Ramos (cell line): ENCODE results near the gene CHCHD3.

ENCODE experiments used
- in situ Hi-C: fragments of 300-500 bp; cut with MboI; formaldehyde crosslinking; loops from one replicate; pipeline ENCODE4 v1.14.3; 2022; ENCODE audit warnings: low sequenced_read_pairs; ENCODE audit not compliant: unreplicated experiment

Gene CHCHD3

DNA sequence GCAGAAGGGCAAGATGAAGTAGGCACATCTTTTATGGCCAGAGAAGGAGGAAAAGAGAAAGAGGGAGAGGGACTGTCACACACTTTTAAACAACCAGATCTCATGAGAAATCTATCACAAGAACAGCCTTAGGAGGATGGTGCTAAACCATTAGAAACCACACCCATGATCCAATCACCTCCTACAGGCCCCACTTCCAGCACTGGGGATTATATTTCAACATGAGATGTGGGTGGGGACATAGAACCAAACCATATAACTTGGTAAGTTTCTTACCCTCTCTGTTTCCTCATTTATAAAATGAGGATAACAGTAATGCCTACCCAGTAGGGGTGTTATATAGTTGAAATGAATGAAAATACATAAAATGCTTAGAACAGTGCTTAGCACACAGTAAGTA lies 66.0 kb downstream of the CHCHD3 start:
- in situ Hi-C loops: no loop called here

GRCh38 chr7:133011746-133012145 lies 70.1 kb downstream of the CHCHD3 start:
- in situ Hi-C loops: no loop called here

- in situ Hi-C loops: no loop called here
Measured at GRCh38 chr7:133009426-133010252, 72.3 kb downstream of the CHCHD3 start.

GRCh38 chr7:133007961-133008360 lies 73.9 kb downstream of the CHCHD3 start:
- in situ Hi-C loops: no loop called here

DNA sequence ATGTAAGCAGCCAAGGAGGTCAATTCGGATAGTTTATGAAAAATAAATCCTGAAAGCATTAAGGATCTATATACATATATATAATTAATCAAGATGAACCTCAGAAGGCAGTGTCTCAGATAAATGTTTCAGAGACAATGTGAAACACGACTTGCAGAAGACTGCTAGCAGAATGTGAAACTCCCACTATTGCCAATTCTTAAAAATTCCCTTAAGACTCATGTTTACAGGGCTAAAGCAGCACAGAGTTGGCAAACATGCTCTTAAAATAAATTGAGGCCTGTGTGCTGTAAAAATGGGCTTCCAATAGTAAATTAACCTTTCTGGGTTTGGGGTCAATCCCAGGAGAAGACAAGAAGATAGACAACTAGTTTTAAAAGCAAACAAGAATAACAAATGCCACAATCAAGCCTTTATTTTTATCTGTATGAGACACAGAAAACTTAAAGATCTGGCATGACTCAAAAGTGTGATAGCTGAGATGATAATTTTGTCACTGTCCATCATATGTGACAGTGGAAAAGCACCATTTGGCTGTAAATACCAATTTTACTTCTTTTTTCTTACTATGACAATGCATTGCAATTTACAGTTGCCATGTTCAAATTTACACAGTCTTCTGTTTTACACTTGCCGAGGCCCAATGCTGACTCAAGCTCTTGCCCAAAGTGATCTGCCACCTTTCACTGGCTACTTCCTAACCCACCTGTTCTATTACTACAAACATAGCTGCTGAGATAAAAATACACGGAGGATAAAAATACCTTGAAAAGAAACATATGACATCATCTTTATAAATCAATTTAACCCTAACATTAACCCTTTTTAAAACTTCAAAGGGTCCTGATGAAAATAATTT lies 78.6 kb downstream of the CHCHD3 start:
- in situ Hi-C loops: no loop called here

DNA sequence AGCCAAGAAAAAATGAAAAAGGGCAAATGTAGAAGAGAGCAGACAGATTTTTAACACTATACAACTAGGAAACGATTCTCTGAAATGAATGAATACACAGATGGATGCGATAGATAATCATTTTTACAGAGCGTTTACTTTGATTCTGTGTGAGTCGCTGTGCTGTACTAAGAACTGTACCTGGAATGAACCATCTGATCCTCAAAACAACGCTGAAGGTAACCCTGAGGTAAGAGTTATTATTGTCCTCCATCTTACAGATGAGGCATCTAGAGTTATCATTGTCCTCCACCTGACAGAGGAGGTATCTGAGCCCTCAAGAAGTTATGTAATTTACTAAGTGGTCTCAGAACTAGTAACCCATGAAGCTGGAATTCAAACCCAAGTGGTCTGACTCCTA lies 80.2 kb downstream of the CHCHD3 start:
- in situ Hi-C loops: no loop called here

- in situ Hi-C loops: no loop called here
Measured at GRCh38 chr7:132999845-133000244, 82.0 kb downstream of the CHCHD3 start.

DNA sequence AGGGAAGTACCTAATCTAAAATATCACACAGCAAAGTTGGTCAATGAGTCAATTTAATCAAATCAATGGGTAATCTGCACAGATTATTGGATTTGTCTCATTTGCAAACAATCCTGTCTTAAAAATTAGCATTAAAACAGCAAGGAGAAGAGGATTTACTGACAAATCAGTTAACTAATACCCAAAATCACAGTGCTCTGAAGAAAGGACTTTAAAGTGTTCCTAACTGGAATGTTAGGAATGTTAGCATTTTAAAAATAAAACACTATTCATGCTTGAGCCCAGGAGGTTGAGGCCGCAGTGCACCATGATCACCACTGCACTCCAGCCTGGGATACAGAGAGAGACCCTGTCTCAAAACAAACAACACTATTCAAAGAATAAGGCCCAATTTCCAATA lies 83.1 kb downstream of the CHCHD3 start:
- in situ Hi-C loops: no loop called here

DNA sequence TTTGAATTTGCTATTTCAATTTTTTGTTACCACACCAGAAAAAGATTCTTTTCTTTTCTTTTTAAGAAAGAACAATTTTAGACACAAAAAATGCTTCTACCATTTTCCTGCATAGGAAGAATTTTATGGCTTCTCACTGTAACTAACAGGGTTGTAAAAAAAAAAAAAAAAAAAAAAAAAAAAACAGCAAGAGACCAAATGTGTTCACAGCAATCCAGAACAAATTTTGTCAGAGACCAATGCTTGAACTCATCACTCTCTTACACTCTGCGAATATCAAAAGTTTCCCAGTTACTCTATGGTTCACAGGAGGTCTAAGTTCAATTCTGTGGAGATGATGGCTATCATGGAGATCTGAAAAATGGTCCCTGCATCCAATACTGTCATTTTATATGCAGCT lies 84.4 kb downstream of the CHCHD3 start:
- in situ Hi-C loops: no loop called here

DNA sequence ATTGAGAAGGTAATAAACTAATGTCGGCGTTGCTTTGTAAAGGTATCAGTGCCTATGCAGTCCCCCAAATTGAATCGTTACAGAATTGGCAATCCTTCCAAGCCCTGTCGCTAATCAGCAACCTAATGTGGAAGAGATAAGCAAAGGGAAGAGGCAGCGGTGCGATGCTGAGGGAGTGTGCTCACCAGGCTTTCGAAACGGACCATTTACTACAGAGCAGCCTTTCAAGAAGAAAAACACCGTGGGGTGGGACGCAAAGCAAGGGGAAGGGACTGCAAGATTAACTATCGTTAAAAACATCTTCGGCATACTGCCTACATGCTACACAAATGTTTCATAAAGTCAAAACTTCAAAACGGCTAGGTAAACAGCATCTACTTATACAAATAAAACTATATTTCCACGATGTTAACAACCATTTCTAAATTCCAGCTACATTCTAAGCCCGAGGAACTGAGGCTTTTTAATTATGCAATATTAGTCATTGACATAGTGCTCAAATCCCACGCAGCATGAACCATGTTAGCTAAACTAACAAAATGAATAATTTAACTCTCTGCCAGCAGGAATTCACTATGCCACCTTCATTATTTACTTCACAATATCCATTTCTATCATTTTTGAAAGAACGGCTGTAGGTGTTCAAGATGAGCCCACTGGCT lies 85.2 kb downstream of the CHCHD3 start:
- in situ Hi-C loops: no loop called here

- in situ Hi-C loops: no loop called here
Measured at GRCh38 chr7:132993377-132994013, 88.4 kb downstream of the CHCHD3 start.

DNA sequence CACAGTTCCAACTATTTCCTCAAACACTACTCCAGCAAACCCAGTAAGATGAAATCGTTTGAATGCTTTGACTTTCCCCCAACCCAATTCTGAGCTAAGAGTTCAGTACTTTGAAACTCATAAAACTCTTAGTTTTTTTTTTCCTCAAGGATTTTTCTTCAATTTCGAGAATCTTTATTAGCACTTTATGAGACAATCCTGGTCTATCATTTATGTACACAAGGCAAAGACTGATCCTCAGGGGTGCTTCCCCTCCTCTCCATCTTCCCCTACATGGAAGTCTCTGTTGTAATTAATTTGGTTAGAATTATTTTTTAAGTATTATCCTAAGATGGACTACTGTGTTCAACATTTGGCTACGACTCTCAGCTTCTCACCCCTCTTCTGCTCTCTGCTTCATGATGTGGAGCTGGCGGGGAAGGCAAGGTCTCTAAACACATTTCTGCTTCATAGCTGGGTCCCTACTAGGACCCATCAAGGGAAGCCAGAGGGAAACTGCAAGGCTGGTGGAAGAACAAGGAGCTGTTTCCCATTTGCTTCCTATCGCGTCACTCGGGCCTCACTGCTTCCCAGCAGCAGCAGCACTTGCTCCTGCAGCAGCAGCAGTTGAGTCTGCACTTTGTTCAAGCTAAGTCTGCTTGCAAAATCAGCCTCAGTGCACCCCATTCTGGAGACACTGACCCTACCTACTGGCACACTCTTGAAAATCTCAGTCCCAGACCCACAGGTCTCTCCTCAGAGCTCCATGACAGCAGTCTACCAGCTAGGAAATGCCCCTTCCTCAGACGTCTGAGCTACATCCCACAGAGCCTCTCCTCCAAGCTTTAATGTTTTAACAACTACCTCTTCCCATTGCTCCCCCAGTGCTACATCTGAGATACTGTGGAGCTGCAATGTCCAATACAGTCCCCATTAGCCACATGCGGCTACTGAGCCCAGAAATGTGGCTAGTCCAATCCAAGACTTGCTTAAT lies 90.0 kb downstream of the CHCHD3 start:
- in situ Hi-C loops: no loop called here

- in situ Hi-C loops: no loop called here
Measured at GRCh38 chr7:132988117-132988516, 93.8 kb downstream of the CHCHD3 start.

DNA sequence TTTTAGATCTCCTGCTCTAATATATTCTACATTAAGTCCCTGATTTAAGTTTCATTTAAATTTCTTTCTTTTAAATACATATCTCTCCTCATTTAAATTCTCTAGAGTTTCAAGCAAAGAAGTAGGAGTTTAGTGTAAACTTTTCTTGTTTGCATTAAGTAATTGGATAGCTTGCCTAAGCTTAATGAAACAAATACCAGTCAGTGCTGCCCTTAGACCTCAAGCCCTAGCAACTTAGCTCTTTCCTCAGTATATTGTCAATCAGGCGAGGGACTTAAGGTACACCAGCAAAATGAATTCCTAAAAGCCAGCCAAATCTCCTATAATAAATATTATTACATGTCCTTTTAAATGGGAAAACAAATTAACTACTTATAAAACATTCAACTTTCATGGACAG lies 101.5 kb downstream of the CHCHD3 start:
- in situ Hi-C loops: no loop called here

GRCh38 chr7:132979524-132979923 lies 102.4 kb downstream of the CHCHD3 start:
- in situ Hi-C loops: no loop called here

- in situ Hi-C loops: no loop called here
Measured at GRCh38 chr7:132977234-132977633, 104.7 kb downstream of the CHCHD3 start.

GRCh38 chr7:132972745-132973144 lies 109.1 kb downstream of the CHCHD3 start:
- in situ Hi-C loops: no loop called here

DNA sequence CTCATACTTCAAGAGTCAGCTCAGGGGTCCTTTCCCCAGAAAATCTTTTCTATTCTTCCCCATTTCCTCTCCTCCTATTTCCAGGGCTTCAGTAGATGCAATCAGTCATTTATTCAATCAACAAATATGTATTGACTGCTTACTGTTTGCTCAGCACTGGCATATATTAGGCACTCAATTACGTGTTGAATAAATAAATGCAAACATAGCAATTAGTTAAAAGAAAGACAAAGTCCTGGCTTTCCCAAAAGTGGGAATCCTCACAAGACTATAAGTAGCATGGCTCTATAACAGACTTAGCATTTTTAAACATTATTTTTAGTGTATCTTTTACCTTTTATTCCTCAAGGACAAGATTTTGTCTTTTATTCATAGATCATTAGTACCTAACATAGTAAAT lies 111.6 kb downstream of the CHCHD3 start:
- in situ Hi-C loops: no loop called here

GRCh38 chr7:132969520-132969919 lies 112.4 kb downstream of the CHCHD3 start:
- in situ Hi-C loops: no loop called here
